Osteocyte (in vitro differentiated cells): Measurements from ENCODE around the gene PAGE1. TPM values are rescaled to one million over a fixed set of nuclear protein-coding genes. Genes with fewer than 3 reads are reported as not detected.
"Not testable (repeated sequence)": the region's sequence is repeated elsewhere in the genome, so short reads cannot be mapped to it uniquely, and the experiment has no call there.

ENCODE experiments used
- DNase-seq: peaks from one replicate; pipeline ENCODE4 v3.0.0; 2021; ENCODE audit warnings: mixed read lengths; ENCODE audit not compliant: unreplicated experiment; ENCODE audit errors: extremely low spot score
- H3K27ac Mint-ChIP-seq: one replicate; pipeline ENCODE4 v1.8.0; 2021; ENCODE audit warnings: mild to moderate bottlenecking, mixed read lengths; ENCODE audit not compliant: unreplicated experiment
- H3K27me3 Mint-ChIP-seq: one replicate; pipeline ENCODE4 v1.8.0; 2021; ENCODE audit warnings: mixed read lengths; ENCODE audit not compliant: unreplicated experiment
- H3K36me3 Mint-ChIP-seq: one replicate; pipeline ENCODE4 v1.8.0; 2021; ENCODE audit warnings: mixed read lengths; ENCODE audit not compliant: unreplicated experiment
- H3K4me1 Mint-ChIP-seq: one replicate; pipeline ENCODE4 v1.8.0; 2021; ENCODE audit warnings: mixed read lengths; ENCODE audit not compliant: unreplicated experiment
- H3K4me3 Mint-ChIP-seq: one replicate; pipeline ENCODE4 v1.8.0; 2021; ENCODE audit warnings: mild to moderate bottlenecking, moderate library complexity, mixed read lengths; ENCODE audit not compliant: unreplicated experiment
- H3K9me3 Mint-ChIP-seq: one replicate; pipeline ENCODE4 v1.8.0; 2021; ENCODE audit warnings: mixed read lengths; ENCODE audit not compliant: unreplicated experiment
- long read RNA-seq: library from polyadenylated mRNA; unstranded; transcript quantifications from one replicate; pipeline ENCODE4 v2.0.0, GENCODE V29; 2021
- total RNA-seq: library from RNA; stranded (reverse); gene quantifications from 2 replicates; pipeline ENCODE4 v1.2.1, GENCODE V29; 2021
- TF ChIP-seq, protein P1 (sequence below): fragments of 200-600 bp; sonication (generic); IDR thresholded peaks from 2 replicates; pipeline ENCODE4 v1.5.0; 2021; ENCODE audit warnings: antibody characterized with exemption, mild to moderate bottlenecking, moderate library complexity

PAGE1 gene
- not detected in 2 replicates for total RNA-seq
- long read RNA-seq, result 0 reads

GRCh38 chrX:49695276-49696180, at the start of gene PAGE1:
TSS of gene PAGE1 (minus strand) at chrX:49695984. CDS start at chrX:49694770, 1,214 bp downstream.
- Mint-ChIP-seq H3K36me3 (no peaks in the 10 kb centered on the region), H3K4me1 (no peaks in the 10 kb centered on the region), H3K9me3 (peaks cover 7% of the 10 kb centered on the region), H3K27ac (no peak within 1 kb of the TSS), H3K4me3 (no peak within 1 kb of the TSS), H3K27me3 (no peaks in the 10 kb centered on the region)
- TF ChIP-seq, protein P1, sequence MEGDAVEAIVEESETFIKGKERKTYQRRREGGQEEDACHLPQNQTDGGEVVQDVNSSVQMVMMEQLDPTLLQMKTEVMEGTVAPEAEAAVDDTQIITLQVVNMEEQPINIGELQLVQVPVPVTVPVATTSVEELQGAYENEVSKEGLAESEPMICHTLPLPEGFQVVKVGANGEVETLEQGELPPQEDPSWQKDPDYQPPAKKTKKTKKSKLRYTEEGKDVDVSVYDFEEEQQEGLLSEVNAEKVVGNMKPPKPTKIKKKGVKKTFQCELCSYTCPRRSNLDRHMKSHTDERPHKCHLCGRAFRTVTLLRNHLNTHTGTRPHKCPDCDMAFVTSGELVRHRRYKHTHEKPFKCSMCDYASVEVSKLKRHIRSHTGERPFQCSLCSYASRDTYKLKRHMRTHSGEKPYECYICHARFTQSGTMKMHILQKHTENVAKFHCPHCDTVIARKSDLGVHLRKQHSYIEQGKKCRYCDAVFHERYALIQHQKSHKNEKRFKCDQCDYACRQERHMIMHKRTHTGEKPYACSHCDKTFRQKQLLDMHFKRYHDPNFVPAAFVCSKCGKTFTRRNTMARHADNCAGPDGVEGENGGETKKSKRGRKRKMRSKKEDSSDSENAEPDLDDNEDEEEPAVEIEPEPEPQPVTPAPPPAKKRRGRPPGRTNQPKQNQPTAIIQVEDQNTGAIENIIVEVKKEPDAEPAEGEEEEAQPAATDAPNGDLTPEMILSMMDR, result no peak
- DNase-seq, result no peak

DNA sequence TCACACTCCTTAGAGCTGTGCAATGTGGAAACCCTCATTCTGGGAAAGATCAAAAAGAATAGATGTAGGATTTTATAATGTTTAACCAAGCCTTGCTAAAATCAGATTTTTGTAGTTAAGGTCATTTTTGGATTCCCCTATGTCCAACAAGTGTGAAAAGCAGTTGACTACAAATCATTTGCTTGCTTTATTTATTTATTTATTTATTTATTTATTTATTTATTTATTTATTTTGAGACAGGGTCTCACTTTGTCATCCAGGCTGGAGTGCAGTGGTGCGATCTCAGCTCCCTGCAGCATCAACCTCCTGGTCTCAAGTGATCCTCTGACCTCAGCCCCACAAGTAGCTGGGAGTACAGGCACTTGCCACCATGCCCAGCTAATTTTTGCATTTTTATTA, 45.7 kb upstream of the PAGE1 start:
- H3K36me3 Mint-ChIP-seq, DNase-seq, H3K27ac Mint-ChIP-seq, H3K9me3 Mint-ChIP-seq, H3K4me3 Mint-ChIP-seq, H3K4me1 Mint-ChIP-seq, H3K27me3 Mint-ChIP-seq: not testable (repeated sequence)

GRCh38 chrX:49727847-49728246, 32.1 kb upstream of the PAGE1 start:
- TF ChIP-seq, protein P1, result no peak
- Mint-ChIP-seq H3K27ac (no peak overlapping the region), H3K9me3 (no peaks in the 10 kb centered on the region), H3K27me3 (no peaks in the 10 kb centered on the region), H3K36me3 (no peaks in the 10 kb centered on the region), H3K4me1 (no peaks in the 10 kb centered on the region), H3K4me3 (no peak overlapping the region)
- no peak for DNase-seq

DNA sequence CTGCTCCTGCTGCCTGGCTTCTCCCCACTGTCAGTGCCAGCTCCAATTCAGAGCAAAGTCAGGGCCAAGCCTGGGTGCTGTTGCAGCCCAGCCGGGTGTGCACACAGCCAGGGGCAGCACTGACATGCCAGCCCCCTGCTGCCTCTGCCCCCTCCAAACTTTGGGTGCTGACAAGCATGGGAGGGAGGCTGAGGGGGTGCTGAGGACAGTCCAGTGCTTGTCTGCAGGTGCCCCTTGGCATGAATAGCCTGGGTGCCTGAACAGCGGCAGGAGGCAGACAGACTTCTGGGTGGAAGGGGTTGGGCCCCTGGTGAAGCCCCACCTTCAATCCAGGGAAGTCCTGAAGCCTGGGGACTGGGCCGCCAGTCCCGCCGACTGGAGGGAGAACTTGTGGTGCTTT, 31.2 kb upstream of the PAGE1 start:
- H3K4me3 Mint-ChIP-seq, result no peak overlapping the region

DNA sequence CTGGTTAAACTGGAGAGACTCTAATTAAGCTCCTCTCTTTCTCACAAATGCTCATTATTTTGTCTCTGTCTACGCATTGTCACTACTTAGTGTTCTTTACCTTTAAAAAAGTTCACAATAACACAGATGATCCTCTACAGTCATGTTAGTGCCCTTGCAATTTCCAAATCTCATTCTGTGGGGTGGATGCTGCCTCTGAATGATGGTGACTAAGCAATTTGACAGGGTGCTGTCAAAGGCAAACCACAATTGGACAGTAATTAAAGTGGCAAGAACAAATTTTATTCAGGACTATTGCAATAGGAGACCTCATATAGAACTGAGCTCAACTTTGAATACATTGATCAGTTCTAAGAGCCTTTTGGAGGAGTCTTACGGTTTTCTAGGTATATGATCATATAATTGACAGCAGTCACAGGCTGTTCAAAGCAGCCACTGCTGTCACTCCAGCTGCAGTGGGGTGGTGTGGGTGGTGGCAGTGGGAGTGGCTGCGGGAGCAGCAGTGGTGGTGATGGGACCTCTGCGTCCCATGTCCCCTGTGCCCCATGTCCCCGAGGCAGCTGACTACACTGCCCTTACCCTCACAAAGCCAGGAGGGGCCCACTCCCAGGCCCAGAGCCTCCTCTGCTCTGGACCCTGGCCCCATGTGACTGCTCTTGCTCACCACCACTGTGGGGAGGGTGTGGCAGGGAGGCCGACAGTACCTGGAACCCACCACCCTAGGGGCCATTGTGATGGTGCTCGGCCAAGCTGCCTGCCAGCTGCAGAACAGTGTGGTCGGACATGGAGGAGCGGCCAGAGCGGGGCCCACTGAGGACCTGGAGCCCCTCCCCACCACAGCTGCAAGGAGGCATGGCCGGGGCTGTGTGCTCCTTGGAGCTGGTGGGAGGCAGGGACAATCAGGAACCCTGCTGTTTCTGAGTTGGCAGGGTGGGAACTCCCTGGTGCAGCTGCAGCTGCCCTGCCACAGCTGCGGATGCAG, 30.4 kb upstream of the PAGE1 start:
- Mint-ChIP-seq H3K9me3 (no peaks in the 10 kb centered on the region), H3K36me3 (no peaks in the 10 kb centered on the region), H3K4me3 (no peak overlapping the region), H3K27me3 (no peaks in the 10 kb centered on the region), H3K27ac (no peak overlapping the region), H3K4me1 (no peaks in the 10 kb centered on the region)
- TF ChIP-seq, protein P1, result no peak
- no peak for DNase-seq

More for the DNA sequence above, 31.2 kb upstream of the PAGE1 start:
- Mint-ChIP-seq H3K27me3 (no peaks in the 10 kb centered on the region), H3K27ac (no peak overlapping the region), H3K4me1 (no peaks in the 10 kb centered on the region), H3K36me3 (no peaks in the 10 kb centered on the region), H3K9me3 (no peaks in the 10 kb centered on the region)
- TF ChIP-seq, protein P1, result no peak
- DNase-seq, result no peak
